K562 (cell line): ENCODE data around the gene RARRES2. TPM values are rescaled to one million over a fixed set of nuclear protein-coding genes. Genes with fewer than 3 reads are reported as not detected.

Experiments
- ATAC-seq: fragments of 200-7000 bp; cut with Tn5 transposase; 3 replicates; pipeline ENCODE4 v1.9.1; 2020; ENCODE audit warnings: moderate library complexity
- BruUV-seq: library from RNA; stranded (reverse); fragments of 400-500 nt; replicated peaks from 2 replicates; lab custom pipeline; 2021; lab: Mats Ljungman, UMichigan
- CTCF ChIA-PET: fragments of 300-600 bp; formaldehyde crosslinking; extraction: SDS; loops from one replicate; lab custom pipeline; 2021; ENCODE audit warnings: low intra/inter-chr PET ratio; lab: Yijun Ruan, JAX
- POLR2A ChIA-PET: fragments of 300-600, 350-650 bp; sonication (Branson Sonifier 250); formaldehyde crosslinking; extraction: SDS; loops from one replicate; lab custom pipeline; 2021; ENCODE audit warnings: antibody characterized with exemption, inconsistent platforms; lab: Yijun Ruan, JAX
- DNase-seq, 4 experiments: peaks; one replicate each; pipeline versions ENCODE4 v3.0.0 to v3.0.0-alpha.2; 2011 to 2018; ENCODE audit warnings: low spot score in 3 of 4, mixed read lengths in 3 of 4; ENCODE audit errors: extremely low read depth in 1 of 4
- FAIRE-seq: peaks from 2 replicates; lab custom pipeline; 2011; peaks lifted over from hg19 to GRCh38; lab: Jason Lieb, UNC
- H2AFZ ChIP-seq: 2 replicates; pipeline ENCODE4 v1.6.0; 2011; ENCODE audit warnings: low read depth, low read length, control low read depth, inconsistent platforms
- H3K27ac ChIP-seq: fragments of 200-600 bp; 3 replicates; pipeline ENCODE4 v1.8.0; 2011; ENCODE audit warnings: low read depth, mild to moderate bottlenecking, control low read depth, inconsistent platforms, low read length, moderate library complexity, mixed read lengths; ENCODE audit errors: extremely low read depth
- H3K27me3 ChIP-seq, 2 experiments: fragments of 300-600 bp in 1 of 2; 2 replicates in 1 of 2; 3 replicates in 1 of 2; pipeline versions ENCODE4 v1.6.0 to v1.8.0; 2011; ENCODE audit warnings: inconsistent platforms in 2 of 2, low read length in 2 of 2, mild to moderate bottlenecking in 1 of 2, mixed read lengths in 1 of 2, moderate library complexity in 1 of 2; ENCODE audit not compliant: control insufficient read depth in 2 of 2, insufficient read depth in 2 of 2
- H3K36me3 ChIP-seq: fragments of 300-600 bp; 3 replicates; pipeline ENCODE4 v1.8.0; 2011; ENCODE audit warnings: mild to moderate bottlenecking, low read length, inconsistent platforms; ENCODE audit not compliant: control insufficient read depth, insufficient read depth
- H3K4me1 ChIP-seq, 2 experiments: fragments of 200-600 bp in 1 of 2; replicated peaks in 1 of 2; 2 replicates in 1 of 2; 3 replicates in 1 of 2; pipeline versions ENCODE4 v1.5.1 to v1.8.0; 2011; ENCODE audit warnings: inconsistent platforms in 2 of 2, low read length in 2 of 2, mild to moderate bottlenecking in 1 of 2, mixed read lengths in 1 of 2, moderate library complexity in 1 of 2; ENCODE audit not compliant: control insufficient read depth in 2 of 2, insufficient read depth in 2 of 2
- H3K4me2 ChIP-seq: 2 replicates; pipeline ENCODE4 v1.6.1; 2011; ENCODE audit warnings: low read length, control low read depth, inconsistent platforms, mixed read lengths; ENCODE audit not compliant: insufficient read depth
- H3K4me3 ChIP-seq: fragments of 200-600 bp; sonication (generic), shearing (Covaris generic); 2 replicates; pipeline ENCODE4 v1.5.1; 2016; ENCODE audit warnings: control low read depth, inconsistent platforms
- H3K79me2 ChIP-seq: fragments of 200-600 bp; 3 replicates; pipeline ENCODE4 v1.8.0; 2011; ENCODE audit warnings: low read length, inconsistent platforms; ENCODE audit not compliant: control insufficient read depth, insufficient read depth
- H3K9ac ChIP-seq, 2 experiments: 2 replicates each; pipeline versions ENCODE4 v1.6.0 to v1.6.1; 2011; ENCODE audit warnings: low read depth in 2 of 2, low read length in 2 of 2, control low read depth in 1 of 2, inconsistent platforms in 1 of 2, mild to moderate bottlenecking in 1 of 2, mixed read lengths in 1 of 2; ENCODE audit not compliant: insufficient read depth in 1 of 2
- H3K9me1 ChIP-seq: one replicate; pipeline ENCODE4 v1.6.0; 2011; ENCODE audit warnings: inconsistent platforms, mild to moderate bottlenecking, low read length, moderate library complexity; ENCODE audit not compliant: control insufficient read depth, insufficient read depth
- H3K9me3 ChIP-seq: replicated peaks from 2 replicates; pipeline ENCODE4 v1.5.1; 2011; ENCODE audit warnings: low read depth, low read length, inconsistent platforms; ENCODE audit not compliant: control insufficient read depth, insufficient read depth
- H4K20me1 ChIP-seq: replicated peaks from 2 replicates; pipeline ENCODE4 v1.6.1; 2011; ENCODE audit warnings: low read length, inconsistent platforms, mixed read lengths; ENCODE audit not compliant: control insufficient read depth, insufficient read depth
- BMI1 ChIP-seq: fragments of 150-350 bp; IDR thresholded peaks from 2 replicates; pipeline ENCODE4 v1.6.1; 2014; ENCODE audit warnings: low read length
- ESRRB ChIP-seq: fragments of 250-450 bp; sonication (Bioruptor Pico); IDR thresholded peaks from 2 replicates; pipeline ENCODE4 v1.5.0; 2020; ENCODE audit warnings: mild to moderate bottlenecking, moderate library complexity, borderline replicate concordance
- HMG20A ChIP-seq: fragments of 450-650 bp; formaldehyde crosslinking; conservative IDR thresholded peaks from 2 replicates; pipeline ENCODE4 v1.4.0; 2020; ENCODE audit warnings: mild to moderate bottlenecking, mixed read lengths
- JUND ChIP-seq, 2 experiments: IDR thresholded peaks; 2 replicates in 1 of 2; 3 replicates in 1 of 2; pipeline ENCODE4 v1.6.1; 2011; ENCODE audit warnings: borderline replicate concordance in 2 of 2, low read depth in 2 of 2, low read length in 2 of 2, improper control_type of control experiment in 1 of 2, missing biosample characterization in 1 of 2, missing genetic modification characterization in 1 of 2, missing genetic modification reagents in 1 of 2
- MEF2D ChIP-seq: conservative IDR thresholded peaks from 2 replicates; pipeline ENCODE4 v1.6.1; 2016; ENCODE audit warnings: low read depth, missing genetic modification characterization, missing compliant biosample characterization
- PHF20 ChIP-seq: fragments of 450-650 bp; IDR thresholded peaks from 2 replicates; pipeline ENCODE4 v1.6.1; 2018; ENCODE audit not compliant: partially characterized antibody
- RFX7 ChIP-seq: fragments of 250-450 bp; sonication (Bioruptor Pico); IDR thresholded peaks from 2 replicates; pipeline ENCODE4 v1.5.1; 2021; ENCODE audit warnings: mild to moderate bottlenecking
- SRSF1 ChIP-seq: fragments of 200-400 bp; formaldehyde crosslinking; IDR thresholded peaks from 2 replicates; pipeline ENCODE4 v1.6.1; 2017; ENCODE audit warnings: mild to moderate bottlenecking, low read depth, low read length, moderate library complexity
- YY1 ChIP-seq, 3 experiments: IDR thresholded peaks; 2 replicates each; pipeline ENCODE4 v1.6.1; 2011; ENCODE audit warnings: low read length in 2 of 3, mild to moderate bottlenecking in 2 of 3, moderate library complexity in 2 of 3, borderline replicate concordance in 1 of 3, control low read depth in 1 of 3, low read depth in 1 of 3; ENCODE audit not compliant: insufficient read depth in 3 of 3, insufficient replicate concordance in 2 of 3, control insufficient read depth in 1 of 3, insufficient read length in 1 of 3; ENCODE audit errors: extremely low read depth in 1 of 3
- ZNF140 ChIP-seq: fragments of 250-450 bp; sonication (Bioruptor Pico); IDR thresholded peaks from 2 replicates; pipeline ENCODE4 v1.8.0; 2021; ENCODE audit warnings: moderate library complexity, mild to moderate bottlenecking, inconsistent platforms
- ZNF512 ChIP-seq: IDR thresholded peaks from 2 replicates; pipeline ENCODE4 v1.6.1; 2016; ENCODE audit warnings: missing genetic modification characterization, missing compliant biosample characterization
- WGBS: fragments of 100-300 bp; shearing (Covaris generic); methylation state at CpG from one replicate; pipeline ENCODE4 v1.1.6; 2016; ENCODE audit warnings: low coverage, mixed read lengths; ENCODE audit not compliant: insufficient coverage; ENCODE audit errors: missing lambda C conversion rate; 5-methylcytosine and 5-hydroxymethylcytosine counted together
- in situ Hi-C: fragments of 300-500 bp; cut with MboI; formaldehyde crosslinking; loops from 4 replicates; pipeline ENCODE4 v1.15.0; 2018; ENCODE audit warnings: inconsistent platforms, mixed read lengths
- intact Hi-C: fragments of 100-400 bp; cut with micrococcal nuclease; formaldehyde crosslinking; loops from 2 replicates; pipeline ENCODE4 v1.14.2; 2022
- polyA plus RNA-seq, 8 experiments: library from polyadenylated mRNA; depleted of rRNA in 4 of 8; stranded (reverse) in 5 of 8; unstranded in 3 of 8; fragments of >200 nt; fragmentation: Nextera tagmentation in 2 of 8; fragmentation: Illumina TruSeq in 1 of 8; extraction: Ambion mirVana in 2 of 8; extraction: Trizol in 1 of 8; gene quantifications; 2 replicates each; pipeline versions ENCODE4 v1.2.1 to v1.2.3, GENCODE V29; 2011 to 2014; ENCODE audit warnings: inconsistent platforms in 1 of 8, missing spikeins in 1 of 8
- total RNA-seq, 7 experiments: library from RNA; depleted of rRNA in 6 of 7; stranded (reverse); fragments of >200 nt in 6 of 7; fragmentation: Illumina TruSeq in 2 of 7; extraction: Trizol in 2 of 7; gene quantifications; 2 replicates each; pipeline versions ENCODE4 v1.2.1 to v1.2.3, GENCODE V29; 2011 to 2021; ENCODE audit warnings: low replicate concordance in 1 of 7
- TF ChIP-seq, protein P1 (sequence below): sonication (generic); formaldehyde crosslinking; IDR thresholded peaks from 2 replicates; pipeline ENCODE4 v1.8.0; 2023; ENCODE audit warnings: missing genetic modification reagents, mild to moderate bottlenecking, borderline replicate concordance
- TF ChIP-seq, protein P2 (sequence below): fragments of 450-650 bp; formaldehyde crosslinking; IDR thresholded peaks from 2 replicates; pipeline ENCODE4 v1.4.0; 2022; ENCODE audit warnings: missing genetic modification characterization

RARRES2 gene
- total and polyA plus RNA-seq, 9 of the 15 experiments (the other 6 are each of a cell fraction or from before 2014, with no cell fraction given): 0.11 to 1.7 (median 0.23) TPM; not detected in 6

GRCh38 chr7:150335774-150336112, 5.7 kb downstream of the RARRES2 start:
- Histone ChIP-seq H3K79me2 (no peaks in the 10 kb centered on the region), H3K27ac (no peak overlapping the region), H3K4me1 (peaks cover 0 to 26% of the 10 kb centered on the region in 2 experiments; a peak in 3 of 5 replicates), H3K9me1 (peaks cover 6% of the 10 kb centered on the region), H3K36me3 (peaks cover 53% of the 10 kb centered on the region; the same call in 2 of the 3 replicates), H3K9me3 (no peaks in the 10 kb centered on the region), H4K20me1 (peaks cover 5% of the 10 kb centered on the region; the same call in 1 of the 2 replicates), H3K9ac (no peak overlapping the region), H3K27me3 (no peaks in the 10 kb centered on the region), H3K4me2 (no peak overlapping the region), H2AFZ (no peak overlapping the region), H3K4me3 (no peak overlapping the region)
- peak; percentile 6 for FAIRE-seq
- ChIA-PET POLR2A (interaction anchor here (0.7 to 2.0 kb wide), 6 partner anchors 10 to 474 kb away, joined by 3 to 13 read pairs (median 4); partner anchors contain the start of gene ACTR3C), CTCF (no interaction called here)
- 64% methylated on average over 6 of the region's 6 CpGs for WGBS
- in situ Hi-C loops (no loop called here), intact Hi-C loops (no loop called here)
- no peak for DNase-seq
- ATAC-seq: no peak
- no peak for TF ChIP-seq YY1 (IDR thresholded peaks at IDR 0.05; ENCODE audit: borderline replicate concordance in 1 of 3, control insufficient read depth in 1 of 3, extremely low read depth in 1 of 3, insufficient read depth in 3 of 3, insufficient read length in 1 of 3, insufficient replicate concordance in 2 of 3, low read depth in 1 of 3, low read length in 2 of 3)
- TF ChIP-seq, protein P1, sequence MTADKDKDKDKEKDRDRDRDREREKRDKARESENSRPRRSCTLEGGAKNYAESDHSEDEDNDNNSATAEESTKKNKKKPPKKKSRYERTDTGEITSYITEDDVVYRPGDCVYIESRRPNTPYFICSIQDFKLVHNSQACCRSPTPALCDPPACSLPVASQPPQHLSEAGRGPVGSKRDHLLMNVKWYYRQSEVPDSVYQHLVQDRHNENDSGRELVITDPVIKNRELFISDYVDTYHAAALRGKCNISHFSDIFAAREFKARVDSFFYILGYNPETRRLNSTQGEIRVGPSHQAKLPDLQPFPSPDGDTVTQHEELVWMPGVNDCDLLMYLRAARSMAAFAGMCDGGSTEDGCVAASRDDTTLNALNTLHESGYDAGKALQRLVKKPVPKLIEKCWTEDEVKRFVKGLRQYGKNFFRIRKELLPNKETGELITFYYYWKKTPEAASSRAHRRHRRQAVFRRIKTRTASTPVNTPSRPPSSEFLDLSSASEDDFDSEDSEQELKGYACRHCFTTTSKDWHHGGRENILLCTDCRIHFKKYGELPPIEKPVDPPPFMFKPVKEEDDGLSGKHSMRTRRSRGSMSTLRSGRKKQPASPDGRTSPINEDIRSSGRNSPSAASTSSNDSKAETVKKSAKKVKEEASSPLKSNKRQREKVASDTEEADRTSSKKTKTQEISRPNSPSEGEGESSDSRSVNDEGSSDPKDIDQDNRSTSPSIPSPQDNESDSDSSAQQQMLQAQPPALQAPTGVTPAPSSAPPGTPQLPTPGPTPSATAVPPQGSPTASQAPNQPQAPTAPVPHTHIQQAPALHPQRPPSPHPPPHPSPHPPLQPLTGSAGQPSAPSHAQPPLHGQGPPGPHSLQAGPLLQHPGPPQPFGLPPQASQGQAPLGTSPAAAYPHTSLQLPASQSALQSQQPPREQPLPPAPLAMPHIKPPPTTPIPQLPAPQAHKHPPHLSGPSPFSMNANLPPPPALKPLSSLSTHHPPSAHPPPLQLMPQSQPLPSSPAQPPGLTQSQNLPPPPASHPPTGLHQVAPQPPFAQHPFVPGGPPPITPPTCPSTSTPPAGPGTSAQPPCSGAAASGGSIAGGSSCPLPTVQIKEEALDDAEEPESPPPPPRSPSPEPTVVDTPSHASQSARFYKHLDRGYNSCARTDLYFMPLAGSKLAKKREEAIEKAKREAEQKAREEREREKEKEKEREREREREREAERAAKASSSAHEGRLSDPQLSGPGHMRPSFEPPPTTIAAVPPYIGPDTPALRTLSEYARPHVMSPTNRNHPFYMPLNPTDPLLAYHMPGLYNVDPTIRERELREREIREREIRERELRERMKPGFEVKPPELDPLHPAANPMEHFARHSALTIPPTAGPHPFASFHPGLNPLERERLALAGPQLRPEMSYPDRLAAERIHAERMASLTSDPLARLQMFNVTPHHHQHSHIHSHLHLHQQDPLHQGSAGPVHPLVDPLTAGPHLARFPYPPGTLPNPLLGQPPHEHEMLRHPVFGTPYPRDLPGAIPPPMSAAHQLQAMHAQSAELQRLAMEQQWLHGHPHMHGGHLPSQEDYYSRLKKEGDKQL (CRISPR knock-in tag): no peak
- TF ChIP-seq ZNF512 (tag): no peak
- TF ChIP-seq ZNF140 (CRISPR knock-in tag): no peak
- TF ChIP-seq ESRRB (CRISPR knock-in tag): no peak
- no peak for TF ChIP-seq RFX7
- no peak for TF ChIP-seq MEF2D (tag)
- TF ChIP-seq BMI1: no peak
- no peak for TF ChIP-seq JUND (IDR thresholded peaks at IDR 0.05; ENCODE audit: borderline replicate concordance, low read depth, low read length)
- TF ChIP-seq JUND (tag; IDR thresholded peaks at IDR 0.05; ENCODE audit: borderline replicate concordance, low read depth, low read length): no peak
- no peak for TF ChIP-seq HMG20A (CRISPR knock-in tag)
- no peak for TF ChIP-seq PHF20
- no peak for TF ChIP-seq SRSF1
- TF ChIP-seq, protein P2, sequence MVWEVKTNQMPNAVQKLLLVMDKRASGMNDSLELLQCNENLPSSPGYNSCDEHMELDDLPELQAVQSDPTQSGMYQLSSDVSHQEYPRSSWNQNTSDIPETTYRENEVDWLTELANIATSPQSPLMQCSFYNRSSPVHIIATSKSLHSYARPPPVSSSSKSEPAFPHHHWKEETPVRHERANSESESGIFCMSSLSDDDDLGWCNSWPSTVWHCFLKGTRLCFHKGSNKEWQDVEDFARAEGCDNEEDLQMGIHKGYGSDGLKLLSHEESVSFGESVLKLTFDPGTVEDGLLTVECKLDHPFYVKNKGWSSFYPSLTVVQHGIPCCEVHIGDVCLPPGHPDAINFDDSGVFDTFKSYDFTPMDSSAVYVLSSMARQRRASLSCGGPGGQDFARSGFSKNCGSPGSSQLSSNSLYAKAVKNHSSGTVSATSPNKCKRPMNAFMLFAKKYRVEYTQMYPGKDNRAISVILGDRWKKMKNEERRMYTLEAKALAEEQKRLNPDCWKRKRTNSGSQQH (CRISPR knock-in tag): no peak
- BruUV-seq: no TSS peak
